ENCODE data around the gene IL18BP. TPM values are rescaled to one million over a fixed set of nuclear protein-coding genes. Genes with fewer than 3 reads are reported as not detected.

Gene IL18BP
- total and polyA plus RNA-seq, 2 donors (not counting 1 experiment from before 2014, with no cell fraction given): 2.5 to 5.3 TPM

DNA sequence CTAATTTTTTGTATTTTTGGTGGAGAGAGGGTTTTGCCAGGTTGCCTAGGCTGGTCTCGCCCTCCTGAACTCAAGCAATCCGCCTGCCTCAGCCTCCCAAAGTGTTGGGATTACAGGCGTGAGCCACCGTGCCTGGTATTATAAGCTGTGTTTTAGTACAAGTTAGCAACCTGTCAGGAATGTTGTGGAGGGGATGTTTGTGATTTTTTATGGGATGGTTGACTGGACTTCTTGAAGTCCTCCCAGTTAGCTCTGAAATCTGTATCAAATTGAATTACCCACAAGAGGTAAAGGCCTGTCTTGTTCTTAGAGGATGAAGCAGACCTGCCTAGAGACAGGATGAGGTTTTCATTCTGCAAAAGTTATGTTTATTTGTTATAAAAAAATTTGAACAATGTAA, 34.1 kb upstream of the IL18BP start:
- no peaks in the 10 kb centered on the region for H3K36me3 ChIP-seq (ENCODE audit: control insufficient read depth, insufficient read depth, low read length)
- no peak overlapping the region for H3K4me3 ChIP-seq (replicated peaks in 1 of 4; ENCODE audit: control extremely low read depth in 1 of 4, insufficient read depth in 1 of 4, low read depth in 3 of 4, low read length in 4 of 4)
- H3K4me2 ChIP-seq (ENCODE audit: extremely low read depth, insufficient read depth, low read length): no peak overlapping the region
- no peaks in the 10 kb centered on the region for H3K79me2 ChIP-seq (ENCODE audit: control insufficient read depth, insufficient read depth, low read length)
- peak in 1 of 2 donors; percentile 37 for DNase-seq (ENCODE audit: low read depth in 2 of 2)
- H3K27ac ChIP-seq (ENCODE audit: insufficient read depth, low read length): no peak overlapping the region
- H3K9ac ChIP-seq (ENCODE audit: insufficient read depth, low read length): no peak overlapping the region
- no peak overlapping the region for H2AFZ ChIP-seq (ENCODE audit: low read length)
- no peaks in the 10 kb centered on the region for H3K4me1 ChIP-seq (ENCODE audit: control insufficient read depth, extremely low read depth, insufficient read depth, low read length)
- no peaks in the 10 kb centered on the region for H3K9me3 ChIP-seq (ENCODE audit: control insufficient read depth, insufficient read depth, low read depth, low read length)
- H3K27me3 ChIP-seq (ENCODE audit: control insufficient read depth, insufficient read depth, low read length): no peaks in the 10 kb centered on the region
- no peaks in the 10 kb centered on the region for H4K20me1 ChIP-seq (ENCODE audit: control insufficient read depth, extremely low read depth, insufficient read depth, low read length)
- TF ChIP-seq, protein P1, sequence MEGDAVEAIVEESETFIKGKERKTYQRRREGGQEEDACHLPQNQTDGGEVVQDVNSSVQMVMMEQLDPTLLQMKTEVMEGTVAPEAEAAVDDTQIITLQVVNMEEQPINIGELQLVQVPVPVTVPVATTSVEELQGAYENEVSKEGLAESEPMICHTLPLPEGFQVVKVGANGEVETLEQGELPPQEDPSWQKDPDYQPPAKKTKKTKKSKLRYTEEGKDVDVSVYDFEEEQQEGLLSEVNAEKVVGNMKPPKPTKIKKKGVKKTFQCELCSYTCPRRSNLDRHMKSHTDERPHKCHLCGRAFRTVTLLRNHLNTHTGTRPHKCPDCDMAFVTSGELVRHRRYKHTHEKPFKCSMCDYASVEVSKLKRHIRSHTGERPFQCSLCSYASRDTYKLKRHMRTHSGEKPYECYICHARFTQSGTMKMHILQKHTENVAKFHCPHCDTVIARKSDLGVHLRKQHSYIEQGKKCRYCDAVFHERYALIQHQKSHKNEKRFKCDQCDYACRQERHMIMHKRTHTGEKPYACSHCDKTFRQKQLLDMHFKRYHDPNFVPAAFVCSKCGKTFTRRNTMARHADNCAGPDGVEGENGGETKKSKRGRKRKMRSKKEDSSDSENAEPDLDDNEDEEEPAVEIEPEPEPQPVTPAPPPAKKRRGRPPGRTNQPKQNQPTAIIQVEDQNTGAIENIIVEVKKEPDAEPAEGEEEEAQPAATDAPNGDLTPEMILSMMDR (conservative IDR thresholded peaks at IDR 0.05 in 1 of 2, IDR thresholded peaks at IDR 0.05 in 1 of 2; ENCODE audit: low read depth in 1 of 2, low read length in 2 of 2): no peak
- TF ChIP-seq EZH2 (IDR thresholded peaks at IDR 0.05; ENCODE audit: low read length, missing control alignments): no peak

DNA sequence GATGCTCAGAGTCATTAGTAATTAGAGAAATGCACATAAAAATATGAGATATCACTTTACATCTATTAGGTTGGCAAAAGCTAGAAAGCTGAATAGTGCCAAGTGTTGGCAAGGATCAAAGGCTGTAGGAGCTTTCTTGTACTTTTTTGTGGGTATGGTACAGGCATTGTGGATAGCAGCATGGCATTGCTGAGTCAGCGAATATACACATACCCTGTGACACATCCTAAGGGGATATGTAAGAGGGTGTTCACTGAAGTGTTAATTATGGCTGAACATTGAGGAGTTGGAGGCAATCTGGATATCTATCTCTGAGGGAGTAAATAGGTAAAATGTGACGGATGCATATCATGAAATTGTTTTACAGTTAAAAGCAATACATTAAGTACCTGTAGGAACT, 27.0 kb upstream of the IL18BP start:
- Histone ChIP-seq H3K4me1 (ENCODE audit: control insufficient read depth, extremely low read depth, insufficient read depth, low read length) (no peaks in the 10 kb centered on the region), H3K9ac (ENCODE audit: insufficient read depth, low read length) (no peak overlapping the region), H3K79me2 (ENCODE audit: control insufficient read depth, insufficient read depth, low read length) (no peaks in the 10 kb centered on the region), H2AFZ (ENCODE audit: low read length) (no peak overlapping the region), H3K9me3 (ENCODE audit: control insufficient read depth, insufficient read depth, low read depth, low read length) (no peaks in the 10 kb centered on the region), H4K20me1 (ENCODE audit: control insufficient read depth, extremely low read depth, insufficient read depth, low read length) (no peaks in the 10 kb centered on the region), H3K27me3 (ENCODE audit: control insufficient read depth, insufficient read depth, low read length) (no peaks in the 10 kb centered on the region), H3K4me3 (replicated peaks in 1 of 4; ENCODE audit: control extremely low read depth in 1 of 4, insufficient read depth in 1 of 4, low read depth in 3 of 4, low read length in 4 of 4) (no peak overlapping the region), H3K27ac (ENCODE audit: insufficient read depth, low read length) (no peak overlapping the region), H3K36me3 (ENCODE audit: control insufficient read depth, insufficient read depth, low read length) (no peaks in the 10 kb centered on the region), H3K4me2 (ENCODE audit: extremely low read depth, insufficient read depth, low read length) (no peak overlapping the region)
- no peak for TF ChIP-seq EZH2 (IDR thresholded peaks at IDR 0.05; ENCODE audit: low read length, missing control alignments)
- TF ChIP-seq, protein P1 (conservative IDR thresholded peaks at IDR 0.05 in 1 of 2, IDR thresholded peaks at IDR 0.05 in 1 of 2; ENCODE audit: low read depth in 1 of 2, low read length in 2 of 2): no peak
- DNase-seq (ENCODE audit: low read depth in 2 of 2): no peak

DNA sequence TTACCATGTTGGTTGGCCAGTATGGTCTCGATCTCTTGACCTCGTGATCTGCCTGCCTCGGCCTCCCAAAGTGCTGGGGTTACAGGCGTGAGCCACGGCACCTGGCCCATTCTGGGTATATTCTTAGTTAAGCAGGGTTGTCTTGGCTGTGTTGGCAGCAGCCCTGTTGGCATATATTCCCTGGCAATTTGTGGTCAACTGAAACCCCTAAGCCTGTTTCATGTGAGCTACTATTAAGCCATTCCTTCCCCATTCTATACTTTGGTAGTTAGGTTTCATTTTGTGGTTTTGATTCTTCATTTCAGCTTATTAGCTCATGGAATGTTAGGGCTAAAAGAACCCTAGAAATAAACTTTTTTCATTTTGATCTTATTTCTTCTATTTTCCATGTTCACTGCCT, 22.2 kb upstream of the IL18BP start:
- H3K4me2 ChIP-seq (ENCODE audit: extremely low read depth, insufficient read depth, low read length): no peak overlapping the region
- TF ChIP-seq, protein P1 (conservative IDR thresholded peaks at IDR 0.05 in 1 of 2, IDR thresholded peaks at IDR 0.05 in 1 of 2; ENCODE audit: low read depth in 1 of 2, low read length in 2 of 2): no peak
- TF ChIP-seq EZH2 (IDR thresholded peaks at IDR 0.05; ENCODE audit: low read length, missing control alignments): no peak
- H3K9ac ChIP-seq (ENCODE audit: insufficient read depth, low read length): no peak overlapping the region
- no peaks in the 10 kb centered on the region for H4K20me1 ChIP-seq (ENCODE audit: control insufficient read depth, extremely low read depth, insufficient read depth, low read length)
- H3K36me3 ChIP-seq (ENCODE audit: control insufficient read depth, insufficient read depth, low read length): no peaks in the 10 kb centered on the region
- H3K79me2 ChIP-seq (ENCODE audit: control insufficient read depth, insufficient read depth, low read length): no peaks in the 10 kb centered on the region
- H3K27me3 ChIP-seq (ENCODE audit: control insufficient read depth, insufficient read depth, low read length): no peaks in the 10 kb centered on the region
- DNase-seq (ENCODE audit: low read depth in 2 of 2): no peak
- H3K4me1 ChIP-seq (ENCODE audit: control insufficient read depth, extremely low read depth, insufficient read depth, low read length): no peaks in the 10 kb centered on the region
- H2AFZ ChIP-seq (ENCODE audit: low read length): no peak overlapping the region
- no peak overlapping the region for H3K27ac ChIP-seq (ENCODE audit: insufficient read depth, low read length)
- H3K9me3 ChIP-seq (ENCODE audit: control insufficient read depth, insufficient read depth, low read depth, low read length): no peaks in the 10 kb centered on the region
- no peak overlapping the region for H3K4me3 ChIP-seq (replicated peaks in 1 of 4; ENCODE audit: control extremely low read depth in 1 of 4, insufficient read depth in 1 of 4, low read depth in 3 of 4, low read length in 4 of 4)
